ENCODE results near the gene PDE7B.
"Not testable (repeated sequence)": the region's sequence is repeated elsewhere in the genome, so short reads cannot be mapped to it uniquely, and the experiment has no call there.

PDE7B gene

DNA sequence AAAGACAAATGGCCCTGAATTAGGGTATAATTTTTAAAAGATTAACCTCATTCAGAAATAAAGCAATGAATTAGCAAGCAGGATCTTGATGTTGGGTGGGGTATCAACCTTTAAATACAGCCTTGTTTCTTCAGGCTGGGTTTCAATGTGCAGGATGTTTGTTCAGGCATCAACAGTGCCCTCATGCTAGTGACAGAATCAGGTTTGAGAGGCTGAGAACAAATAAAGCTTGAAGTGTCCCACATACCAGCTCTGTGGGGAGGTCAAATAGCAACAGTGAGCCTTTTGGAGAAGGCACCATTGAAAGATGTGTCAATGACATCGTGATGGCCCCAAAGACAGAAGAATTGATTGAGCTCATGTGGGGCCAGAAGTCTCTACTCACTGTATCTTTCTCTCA, 330.4 kb downstream of the PDE7B start:
- no peak for DNase-seq (ENCODE audit: low read depth in 3 of 3)

DNA sequence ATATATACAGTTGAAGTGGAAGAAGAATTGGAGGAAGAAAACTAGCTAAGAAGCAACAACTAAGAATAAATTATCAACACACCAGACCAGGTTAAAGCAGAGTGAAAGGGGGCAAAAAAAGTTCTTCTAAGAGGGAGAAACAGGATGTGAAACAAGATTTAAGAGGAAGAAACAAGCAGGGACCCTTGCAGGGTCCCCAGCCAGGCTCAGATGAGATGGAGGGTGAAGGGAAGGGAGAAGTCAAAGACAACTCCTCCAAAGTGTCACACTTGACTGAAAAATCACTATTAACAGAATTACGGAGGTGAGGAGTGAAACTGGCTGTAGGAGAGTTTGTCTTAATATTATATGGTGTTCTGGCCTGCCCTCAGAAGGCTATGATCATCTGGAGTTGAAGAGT, 333.2 kb downstream of the PDE7B start:
- DNase-seq (ENCODE audit: low read depth in 3 of 3), result no peak

GRCh38 chr6:136186363-136186762, 334.9 kb downstream of the PDE7B start:
- DNase-seq (ENCODE audit: low read depth in 3 of 3), result no peak

DNA sequence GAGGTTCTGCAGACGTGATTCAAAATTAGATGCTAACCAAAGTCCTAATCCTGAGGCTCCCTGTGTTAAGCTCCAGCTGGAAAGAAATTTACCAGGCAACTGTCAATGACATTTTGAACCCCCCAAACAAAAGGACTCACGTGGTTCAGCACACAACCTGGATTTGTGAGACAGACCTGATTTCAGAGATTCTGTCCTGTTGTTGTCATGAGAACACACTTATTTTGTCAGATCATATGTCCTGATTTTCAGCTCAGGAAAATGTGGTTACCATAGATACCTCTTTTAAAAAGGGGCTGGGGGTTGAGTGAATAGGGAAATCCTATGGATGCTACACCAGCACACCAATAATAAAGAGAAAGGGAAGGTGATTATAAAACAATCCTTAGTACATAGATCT, 337.0 kb downstream of the PDE7B start:
- no peak for DNase-seq (ENCODE audit: low read depth in 3 of 3)

- DNase-seq (ENCODE audit: low read depth in 3 of 3), result no peak
Measured at GRCh38 chr6:136189104-136189503, 337.6 kb downstream of the PDE7B start.

GRCh38 chr6:136191606-136192312, 340.3 kb downstream of the PDE7B start:
- DNase-seq (ENCODE audit: low read depth in 3 of 3), result no peak

GRCh38 chr6:136192902-136193301, 341.4 kb downstream of the PDE7B start:
- no peak for DNase-seq (ENCODE audit: low read depth in 3 of 3)

DNA sequence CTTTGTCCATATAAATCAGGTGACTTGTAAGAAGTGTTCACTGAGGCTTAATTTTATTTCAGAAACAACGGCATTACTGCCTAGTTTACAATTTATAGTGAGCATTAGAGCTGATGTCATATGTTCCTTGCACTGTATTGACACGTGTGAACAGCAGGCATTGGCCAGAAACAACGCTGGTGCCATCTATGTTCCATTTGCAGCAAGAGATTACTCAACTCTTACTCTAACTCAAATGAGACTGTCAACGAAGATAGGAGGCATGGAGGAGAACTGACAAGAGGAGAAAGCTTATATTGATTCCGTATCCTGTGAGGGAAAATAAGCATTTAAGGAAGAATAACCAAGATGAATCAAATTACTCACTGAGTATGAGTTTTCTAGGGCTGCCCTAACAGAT, 350.2 kb downstream of the PDE7B start:
- DNase-seq (ENCODE audit: low read depth in 3 of 3), result no peak

- DNase-seq (ENCODE audit: low read depth in 3 of 3), result no peak
Measured at GRCh38 chr6:136208783-136209182, 357.3 kb downstream of the PDE7B start.

DNA sequence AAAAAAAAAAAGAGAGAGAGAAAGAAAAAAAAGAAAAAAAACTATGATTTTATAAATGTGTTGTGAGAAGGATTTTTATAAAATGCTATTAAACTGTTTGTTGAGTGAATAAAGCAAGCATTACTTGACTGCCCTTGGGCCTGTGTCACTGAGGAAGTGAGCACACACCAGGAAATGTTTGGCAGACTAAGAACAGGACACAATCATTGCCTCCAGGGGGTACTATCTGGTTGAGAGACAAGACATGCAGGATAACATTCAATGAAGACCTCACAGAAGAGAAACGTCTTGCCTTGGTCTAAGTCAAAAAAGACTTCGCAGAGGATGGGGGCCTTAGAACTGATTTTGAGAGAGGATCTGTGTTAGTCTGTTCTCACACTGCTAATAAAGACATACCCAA, 358.0 kb downstream of the PDE7B start:
- no peak for DNase-seq (ENCODE audit: low read depth in 3 of 3)

DNA sequence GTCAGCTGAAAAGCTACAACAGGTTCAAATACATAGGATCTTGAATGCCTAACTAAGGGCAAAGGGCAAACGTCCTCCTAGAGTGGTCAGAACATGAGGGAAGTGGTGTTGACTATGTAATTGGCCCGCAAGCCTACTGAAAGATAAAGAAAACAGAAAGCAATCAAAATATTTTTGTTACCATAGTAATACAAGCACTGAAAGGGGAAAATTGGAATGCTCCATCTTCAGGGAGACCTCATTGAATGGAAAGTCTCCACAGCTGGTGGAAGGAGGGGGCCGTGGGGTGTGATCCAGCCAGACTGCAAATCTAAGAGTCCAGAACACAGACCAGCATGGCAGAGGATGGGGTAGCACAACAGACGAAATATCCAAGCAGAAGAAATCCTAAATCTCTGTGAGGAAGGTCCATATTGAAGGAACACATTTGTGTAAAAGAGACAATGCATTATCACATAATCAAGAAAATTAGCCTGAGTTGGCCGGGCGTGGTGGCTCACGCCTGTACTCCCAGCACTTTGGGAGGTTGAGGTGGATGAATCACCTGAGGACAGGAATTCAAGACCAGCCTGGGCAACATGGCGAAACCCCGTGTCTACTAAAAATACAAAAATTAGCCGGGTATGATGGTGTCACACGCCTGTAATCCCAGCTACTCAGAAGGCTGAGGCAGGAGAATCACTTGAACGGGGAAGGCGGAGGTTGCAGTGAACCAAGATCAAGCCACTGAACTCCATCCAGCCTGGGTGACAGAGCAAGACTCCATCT, 359.1 kb downstream of the PDE7B start:
- DNase-seq (ENCODE audit: low read depth in 3 of 3), result no peak

DNA sequence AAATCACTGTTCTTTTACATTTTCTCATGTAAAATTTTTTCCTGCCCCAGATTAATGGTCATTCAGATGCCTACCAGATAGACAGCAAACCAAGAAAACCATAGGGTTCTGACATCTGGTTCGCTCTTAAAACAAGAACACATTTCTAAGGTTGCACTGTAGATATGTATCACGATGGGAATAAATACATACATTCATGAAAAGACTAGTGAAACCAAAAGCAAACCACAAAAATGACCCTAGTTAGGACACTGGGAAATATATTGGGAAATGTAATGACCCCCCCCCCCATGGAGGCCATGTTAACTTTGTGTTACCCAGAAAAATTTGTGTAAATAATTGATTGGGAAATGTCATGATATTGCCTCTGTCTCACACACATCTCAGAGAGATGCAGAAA, 361.1 kb downstream of the PDE7B start:
- no peak for DNase-seq (ENCODE audit: low read depth in 3 of 3)

DNA sequence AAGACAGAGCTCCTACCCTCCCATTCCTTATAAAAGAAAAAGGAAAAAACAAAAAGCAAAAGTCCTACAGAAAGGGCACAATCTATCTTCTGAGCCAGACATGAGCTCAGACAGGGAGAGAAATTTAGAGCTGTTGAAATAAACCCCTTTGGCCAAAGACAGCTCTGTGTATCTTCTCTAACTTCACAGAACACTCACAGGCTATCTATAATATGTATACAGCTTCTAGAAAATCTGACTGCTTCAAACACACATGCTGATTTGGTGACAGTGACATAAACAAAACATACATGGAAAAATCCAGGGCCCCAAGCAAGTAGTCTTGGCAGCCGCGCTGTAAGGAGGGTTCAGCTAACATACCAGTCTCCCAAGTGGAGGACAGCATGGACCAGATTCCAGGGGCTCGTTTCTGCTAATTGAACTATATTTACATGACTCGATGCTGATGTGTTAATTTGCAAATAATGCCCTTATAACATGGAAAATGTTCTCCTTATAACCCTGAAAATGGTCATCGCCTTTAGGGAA, 361.6 kb downstream of the PDE7B start:
- DNase-seq (ENCODE audit: low read depth in 3 of 3), result no peak

DNA sequence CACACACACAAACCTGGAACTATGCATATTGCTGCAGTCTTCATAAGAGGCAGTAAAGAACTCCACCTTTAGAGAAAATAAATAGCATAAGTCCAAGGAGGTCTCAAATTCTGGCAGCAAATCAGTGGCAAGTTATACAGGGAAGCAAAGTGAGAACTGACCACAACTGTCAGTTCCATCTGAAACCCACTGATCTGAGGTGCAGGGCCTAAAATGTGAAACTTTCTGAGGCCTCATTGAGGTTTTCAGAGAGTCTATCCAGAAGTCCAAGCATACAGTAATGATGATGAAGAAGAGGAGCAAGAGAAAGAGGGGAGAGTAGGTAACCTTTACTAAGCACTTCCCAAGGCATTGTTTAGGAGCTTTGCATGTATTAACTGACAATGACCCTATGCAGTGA, 362.4 kb downstream of the PDE7B start:
- DNase-seq (ENCODE audit: low read depth in 3 of 3), result no peak

GRCh38 chr6:136216503-136217401, 365.3 kb downstream of the PDE7B start:
- DNase-seq (ENCODE audit: low read depth in 3 of 3), result no peak

DNA sequence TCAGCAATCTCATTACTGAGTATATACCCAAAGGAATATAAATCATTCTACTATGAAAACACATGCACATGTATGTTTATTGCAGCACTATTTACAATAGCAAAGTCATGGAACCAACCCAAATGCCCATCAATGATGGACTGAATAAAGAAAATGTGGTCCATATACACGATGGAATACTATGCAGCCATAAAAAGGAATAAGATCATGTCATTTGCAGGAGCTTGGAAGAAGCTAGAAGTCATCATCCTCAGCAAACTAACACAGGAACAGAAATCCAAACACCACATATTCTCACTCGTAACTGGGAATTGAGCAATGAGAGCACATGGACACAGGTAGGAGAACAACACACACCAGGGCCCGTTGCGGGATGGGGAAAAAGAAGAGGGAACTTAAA, 373.5 kb downstream of the PDE7B start:
- not testable (repeated sequence) for DNase-seq (ENCODE audit: low read depth in 3 of 3)

DNA sequence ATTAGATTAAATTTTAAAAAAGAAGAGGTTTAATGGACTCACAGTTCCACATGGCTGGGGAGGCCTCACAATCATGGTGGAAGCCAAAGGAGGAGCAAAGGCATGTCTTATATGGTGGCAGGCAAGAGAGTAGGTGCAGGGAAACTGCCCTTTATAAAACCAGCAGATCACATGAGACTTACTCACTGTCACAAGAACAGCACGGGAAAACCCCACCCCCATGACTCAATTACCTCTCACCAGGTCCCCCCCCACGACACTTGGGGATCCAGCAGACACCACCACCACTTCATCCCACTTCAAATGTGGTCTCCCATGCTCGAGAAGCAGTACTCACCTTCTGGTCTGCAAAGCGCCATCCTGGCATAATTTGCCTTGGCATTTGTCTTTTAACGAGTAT, 374.0 kb downstream of the PDE7B start:
- peak in 2 of 3 donors; percentile 19 to 20 for DNase-seq (ENCODE audit: low read depth in 3 of 3)

DNA sequence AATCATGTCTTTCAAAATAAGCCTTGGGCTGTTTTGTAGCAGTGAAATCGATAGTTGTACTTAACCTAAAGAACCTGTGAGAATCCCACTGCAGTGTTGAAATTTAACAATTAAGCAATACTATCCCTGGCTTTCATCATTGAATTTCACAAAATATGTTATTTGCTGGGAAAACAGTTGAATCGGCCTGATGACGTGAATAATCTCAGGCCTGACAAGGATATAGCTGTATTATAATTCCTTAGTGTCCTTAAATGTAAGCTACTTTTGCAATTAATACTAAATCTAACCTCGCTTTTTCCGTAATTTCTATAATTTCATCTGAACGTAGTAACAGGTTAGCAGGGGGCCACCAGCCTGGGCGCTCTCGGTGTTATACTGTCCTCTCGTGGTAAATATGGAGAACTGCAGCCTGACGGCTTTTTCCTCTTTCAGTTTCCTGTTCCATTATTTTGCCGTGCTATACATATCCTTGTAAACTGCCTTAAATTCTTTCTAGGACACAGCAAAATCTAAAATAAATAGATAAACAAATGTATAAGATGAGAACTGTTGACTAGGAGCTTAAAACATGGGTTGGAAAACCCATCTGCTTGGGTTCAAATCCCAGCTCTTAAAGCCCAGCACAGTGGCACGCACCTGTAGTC, 374.6 kb downstream of the PDE7B start:
- DNase-seq (ENCODE audit: low read depth in 3 of 3), result peak in 2 of 3 donors; percentile 27 to 28

DNA sequence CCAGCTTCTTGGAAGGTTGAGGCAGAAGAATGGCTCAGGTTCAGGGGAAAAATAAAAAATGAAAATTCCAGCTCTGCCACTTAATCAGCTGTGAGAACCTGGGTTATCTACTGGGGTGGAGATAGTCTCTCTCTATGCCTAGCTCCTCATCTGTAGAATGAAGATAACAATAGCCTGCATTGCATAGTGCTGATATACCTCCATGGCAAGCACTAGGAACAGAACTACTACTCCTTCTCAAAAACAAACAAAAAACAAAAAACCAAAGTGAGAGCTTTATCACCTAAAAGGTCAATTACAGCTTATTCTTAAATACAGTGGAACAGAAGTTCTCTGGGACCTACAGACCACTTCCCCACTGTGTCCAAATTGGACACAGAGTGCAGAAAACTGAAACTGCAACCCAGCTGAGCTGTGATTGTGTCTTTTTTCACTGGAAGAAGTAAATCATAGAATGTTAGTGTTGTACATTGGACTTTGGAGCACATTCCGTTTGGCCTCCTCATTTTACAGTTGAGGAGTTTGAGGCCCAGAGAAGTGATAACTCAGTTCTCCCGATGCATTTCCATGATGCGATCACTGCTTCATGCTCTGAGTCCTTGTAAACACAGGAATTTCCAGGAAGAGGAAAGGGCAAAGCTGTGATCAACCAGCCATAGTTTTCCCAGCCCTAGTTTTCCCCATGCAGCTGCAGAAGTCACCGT, 375.3 kb downstream of the PDE7B start:
- no peak for DNase-seq (ENCODE audit: low read depth in 3 of 3)

- DNase-seq (ENCODE audit: low read depth in 3 of 3), result no peak
Measured at GRCh38 chr6:136228814-136229213, 377.3 kb downstream of the PDE7B start.
